Measurements from ENCODE around the gene TSPAN18. TPM values are rescaled to one million over a fixed set of nuclear protein-coding genes. Genes with fewer than 3 reads are reported as not detected.

Gene TSPAN18
- total and polyA plus RNA-seq, 10 of the 15 experiments (the other 5 are each of a cell fraction or from before 2014, with no cell fraction given): 0.02 to 0.77 (median 0.13) TPM; not detected in 1

DNA sequence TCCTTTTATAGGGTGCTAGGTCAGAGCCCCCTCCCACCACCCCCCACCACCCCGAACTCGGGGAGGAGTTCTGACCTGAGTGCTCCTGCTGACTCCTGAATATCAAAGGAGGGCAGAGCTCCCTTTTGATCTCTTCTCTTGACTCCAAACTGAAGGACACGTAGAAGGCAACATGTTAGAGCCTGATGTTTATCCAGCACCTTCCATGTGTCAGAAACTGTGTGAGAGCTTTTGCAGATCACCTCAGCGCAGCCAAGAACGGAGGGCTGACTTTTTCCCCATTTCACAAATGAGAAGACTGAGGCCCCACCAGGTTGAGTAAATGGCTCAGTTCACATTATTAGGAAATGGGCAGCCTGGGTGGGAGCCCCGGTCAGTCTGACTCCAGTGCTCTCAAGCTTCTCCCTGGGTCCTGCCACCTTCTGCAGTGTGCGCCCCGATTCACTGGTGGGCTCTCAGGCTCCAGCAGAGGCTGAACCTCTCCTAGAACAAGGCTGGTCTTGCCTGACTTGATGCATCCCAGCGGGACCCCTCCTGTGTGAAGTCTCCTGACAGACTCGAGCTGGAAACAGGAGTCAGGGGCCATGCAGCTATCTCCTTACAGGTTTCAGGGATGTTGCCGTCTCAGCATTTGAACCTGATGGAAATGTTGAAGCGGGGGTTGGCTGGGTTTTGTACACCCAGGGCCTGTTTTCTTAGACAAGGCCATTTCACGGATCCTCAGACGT, 98.5 kb downstream of the TSPAN18 start:
- H3K4me1 ChIP-seq (ENCODE audit: control insufficient read depth, insufficient read depth, low read length): no peaks in the 10 kb centered on the region
- H3K4me2 ChIP-seq (ENCODE audit: control insufficient read depth, insufficient read depth): no peak overlapping the region
- H3K27ac ChIP-seq (ENCODE audit: control insufficient read depth, insufficient read depth): no peak overlapping the region
- CTCF ChIA-PET: interaction anchor here (1.3 kb wide), 1 partner anchor 86 kb away, joined by 5 read pairs; no protein-coding TSS in a partner anchor
- BruUV-seq (replicated peaks): no TSS peak
- in situ Hi-C loops (cut with MboI): no loop called here
- H3K79me2 ChIP-seq (ENCODE audit: control insufficient read depth, insufficient read depth, low read length): no peaks in the 10 kb centered on the region
- FAIRE-seq (no peak), DNase-seq (ENCODE audit: low read depth, low spot score) (no peak), ATAC-seq (no peak)
- RAD21 ChIA-PET (ENCODE audit: unreplicated experiment): no interaction called here
- POLR2A ChIA-PET: no interaction called here
- 17% methylated on average over 14 of the region's 14 CpGs for WGBS (ENCODE audit: insufficient coverage, insufficient replicate concordance, low lambda C conversion rate, missing lambda C conversion rate)
- TF ChIP-seq, protein P1, sequence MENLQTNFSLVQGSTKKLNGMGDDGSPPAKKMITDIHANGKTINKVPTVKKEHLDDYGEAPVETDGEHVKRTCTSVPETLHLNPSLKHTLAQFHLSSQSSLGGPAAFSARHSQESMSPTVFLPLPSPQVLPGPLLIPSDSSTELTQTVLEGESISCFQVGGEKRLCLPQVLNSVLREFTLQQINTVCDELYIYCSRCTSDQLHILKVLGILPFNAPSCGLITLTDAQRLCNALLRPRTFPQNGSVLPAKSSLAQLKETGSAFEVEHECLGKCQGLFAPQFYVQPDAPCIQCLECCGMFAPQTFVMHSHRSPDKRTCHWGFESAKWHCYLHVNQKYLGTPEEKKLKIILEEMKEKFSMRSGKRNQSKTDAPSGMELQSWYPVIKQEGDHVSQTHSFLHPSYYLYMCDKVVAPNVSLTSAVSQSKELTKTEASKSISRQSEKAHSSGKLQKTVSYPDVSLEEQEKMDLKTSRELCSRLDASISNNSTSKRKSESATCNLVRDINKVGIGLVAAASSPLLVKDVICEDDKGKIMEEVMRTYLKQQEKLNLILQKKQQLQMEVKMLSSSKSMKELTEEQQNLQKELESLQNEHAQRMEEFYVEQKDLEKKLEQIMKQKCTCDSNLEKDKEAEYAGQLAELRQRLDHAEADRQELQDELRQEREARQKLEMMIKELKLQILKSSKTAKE (IDR thresholded peaks at IDR 0.05; ENCODE audit: low read depth, poor library complexity, severe bottlenecking): no peak
- no peak overlapping the region for H3K4me3 ChIP-seq
- H3K27me3 ChIP-seq (replicated peaks in 1 of 2; ENCODE audit: control insufficient read depth in 2 of 2, insufficient read depth in 2 of 2, low read length in 1 of 2): no peaks in the 10 kb centered on the region
- no peaks in the 10 kb centered on the region for H4K20me1 ChIP-seq (ENCODE audit: control insufficient read depth, insufficient read depth)
- intact Hi-C loops (cut with micrococcal nuclease; ENCODE audit: unreplicated experiment): loop anchor here (5.0 kb wide), 1 partner anchor 52 kb away; no protein-coding TSS in a partner anchor
- no peak overlapping the region for H3K9ac ChIP-seq (ENCODE audit: control insufficient read depth, insufficient read depth, low read length)
- H3K9me3 ChIP-seq (replicated peaks; ENCODE audit: control insufficient read depth, insufficient read depth, low read length): no peaks in the 10 kb centered on the region; the same call in 2 of the 3 replicates
- no peak overlapping the region for H2AFZ ChIP-seq (ENCODE audit: control insufficient read depth, low read depth, low read length)
- SMC1A ChIA-PET (ENCODE audit: uncharacterized antibody, unreplicated experiment): interaction anchor here (1.8 kb wide), 1 partner anchor 11 kb away, joined by 4 read pairs; no protein-coding TSS in a partner anchor
- H3K36me3 ChIP-seq (ENCODE audit: control insufficient read depth in 2 of 2, insufficient read depth in 2 of 2, low read length in 1 of 2): no peaks in the 10 kb centered on the region

DNA sequence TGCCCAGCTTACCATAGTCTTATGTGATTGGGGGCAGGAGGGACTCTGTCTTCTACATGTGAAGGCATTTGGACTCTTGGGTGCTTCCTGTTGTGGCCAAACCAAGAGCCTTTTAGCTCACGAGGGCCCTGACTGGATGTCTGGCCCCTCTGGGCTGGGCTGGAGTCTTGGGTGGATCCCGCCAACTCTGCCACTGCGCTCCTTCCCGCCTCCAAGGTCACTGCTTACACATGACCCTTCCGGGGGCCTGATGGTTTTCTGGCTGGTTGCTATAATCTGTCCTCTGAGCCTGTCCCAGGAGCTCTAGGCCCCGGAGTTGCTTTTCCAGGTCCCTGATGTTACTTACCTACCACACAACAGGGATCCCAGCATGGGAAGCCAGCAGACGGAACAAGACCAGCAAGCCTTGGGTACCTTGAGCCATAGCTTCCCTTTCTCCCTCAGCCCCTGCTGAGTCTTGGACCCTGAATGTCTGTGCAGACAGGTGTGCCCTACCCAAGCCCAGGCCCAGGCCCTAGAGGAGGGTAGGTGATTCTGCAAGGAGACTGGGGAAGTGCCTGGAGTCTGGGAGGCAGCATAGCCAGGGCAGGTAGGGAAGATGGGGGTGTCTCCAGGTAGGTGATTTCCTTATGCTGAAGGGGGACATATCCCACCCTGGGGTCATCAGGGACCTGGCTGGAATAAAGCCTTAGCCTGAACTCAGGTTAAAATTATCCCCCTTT, 100.3 kb downstream of the TSPAN18 start:
- Histone ChIP-seq H3K27ac (ENCODE audit: control insufficient read depth, insufficient read depth) (no peak overlapping the region), H3K4me3 (no peak overlapping the region), H4K20me1 (ENCODE audit: control insufficient read depth, insufficient read depth) (no peaks in the 10 kb centered on the region), H3K9me3 (replicated peaks; ENCODE audit: control insufficient read depth, insufficient read depth, low read length) (no peaks in the 10 kb centered on the region; the same call in 2 of the 3 replicates), H3K4me1 (ENCODE audit: control insufficient read depth, insufficient read depth, low read length) (no peaks in the 10 kb centered on the region), H3K36me3 (ENCODE audit: control insufficient read depth in 2 of 2, insufficient read depth in 2 of 2, low read length in 1 of 2) (no peaks in the 10 kb centered on the region), H3K27me3 (replicated peaks in 1 of 2; ENCODE audit: control insufficient read depth in 2 of 2, insufficient read depth in 2 of 2, low read length in 1 of 2) (no peaks in the 10 kb centered on the region), H3K4me2 (ENCODE audit: control insufficient read depth, insufficient read depth) (no peak overlapping the region), H3K79me2 (ENCODE audit: control insufficient read depth, insufficient read depth, low read length) (no peaks in the 10 kb centered on the region), H3K9ac (ENCODE audit: control insufficient read depth, insufficient read depth, low read length) (no peak overlapping the region), H2AFZ (ENCODE audit: control insufficient read depth, low read depth, low read length) (no peak overlapping the region)
- ChIA-PET RAD21 (ENCODE audit: unreplicated experiment) (no interaction called here), POLR2A (no interaction called here), SMC1A (ENCODE audit: uncharacterized antibody, unreplicated experiment) (no interaction called here), CTCF (interaction anchor here (1.1 kb wide), 1 partner anchor 53 kb away, joined by 3 read pairs; no protein-coding TSS in a partner anchor)
- in situ Hi-C loops (cut with MboI) (no loop called here), intact Hi-C loops (cut with micrococcal nuclease; ENCODE audit: unreplicated experiment) (loop anchor here (5.0 kb wide), 1 partner anchor 50 kb away; no protein-coding TSS in a partner anchor)
- no peak for DNase-seq (ENCODE audit: low read depth, low spot score)
- no TSS peak for BruUV-seq (replicated peaks)
- FAIRE-seq: no peak
- no peak for ATAC-seq
- 51% methylated on average over 7 of the region's 7 CpGs for WGBS (ENCODE audit: insufficient coverage, insufficient replicate concordance, low lambda C conversion rate, missing lambda C conversion rate)
- TF ChIP-seq RAD51 (IDR thresholded peaks at IDR 0.05): no peak
- TF ChIP-seq SIX5 (IDR thresholded peaks at IDR 0.05; ENCODE audit: low read depth, low read length, severe bottlenecking): no peak
- TF ChIP-seq TAF1 (IDR thresholded peaks at IDR 0.05; ENCODE audit: borderline replicate concordance, low read depth, low read length): no peak
- TF ChIP-seq, protein P2, sequence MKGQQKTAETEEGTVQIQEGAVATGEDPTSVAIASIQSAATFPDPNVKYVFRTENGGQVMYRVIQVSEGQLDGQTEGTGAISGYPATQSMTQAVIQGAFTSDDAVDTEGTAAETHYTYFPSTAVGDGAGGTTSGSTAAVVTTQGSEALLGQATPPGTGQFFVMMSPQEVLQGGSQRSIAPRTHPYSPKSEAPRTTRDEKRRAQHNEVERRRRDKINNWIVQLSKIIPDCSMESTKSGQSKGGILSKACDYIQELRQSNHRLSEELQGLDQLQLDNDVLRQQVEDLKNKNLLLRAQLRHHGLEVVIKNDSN (IDR thresholded peaks at IDR 0.05; ENCODE audit: borderline replicate concordance, extremely low read length, insufficient read depth, low read depth, low read length): no peak
- no peak for TF ChIP-seq RELA (IDR thresholded peaks at IDR 0.05; ENCODE audit: borderline replicate concordance, partially characterized antibody)
- no peak for TF ChIP-seq GABPA (IDR thresholded peaks at IDR 0.05; ENCODE audit: low read depth)
- TF ChIP-seq RAD21 (IDR thresholded peaks at IDR 0.05; ENCODE audit: insufficient read depth, low read depth, low read length): no peak
- TF ChIP-seq POU2F2 (IDR thresholded peaks at IDR 0.05; ENCODE audit: borderline replicate concordance, low read depth, low read length): no peak
- no peak for TF ChIP-seq SMAD5 (IDR thresholded peaks at IDR 0.05; ENCODE audit: low read depth)
- no peak for TF ChIP-seq STAT1 (conservative IDR thresholded peaks at IDR 0.05)
- TF ChIP-seq RCOR1 (conservative IDR thresholded peaks at IDR 0.05; ENCODE audit: low read depth, low read length): no peak
- TF ChIP-seq NR2C1 (IDR thresholded peaks at IDR 0.05): no peak
